Kasumi-1 (cell line): Measurements from ENCODE around the gene FBXO15.

Source experiments
- DNase-seq, 2 experiments: peaks; one replicate each; lab custom pipeline; 2025; lab: John Stamatoyannopoulos, UW

FBXO15 gene

DNA sequence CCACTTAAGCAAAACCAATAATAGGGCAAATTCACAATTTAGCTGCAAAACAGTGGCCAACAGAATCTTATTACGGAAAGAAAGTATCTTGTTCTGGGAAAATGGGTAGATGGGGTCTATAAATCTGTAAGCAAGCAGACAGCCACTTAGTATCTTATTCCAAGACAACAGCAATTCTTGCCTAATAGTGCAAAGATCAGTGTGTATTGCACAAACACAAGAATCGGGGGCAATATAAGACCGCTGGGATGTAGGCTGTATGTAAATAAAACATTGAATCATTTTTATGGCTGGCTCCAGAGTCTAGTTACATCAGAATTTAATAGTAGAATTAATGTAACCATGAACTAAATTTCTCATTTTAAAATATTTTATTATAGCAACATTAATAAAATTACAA is 85.6 kb downstream of the FBXO15 start:
- no peak for DNase-seq

DNA sequence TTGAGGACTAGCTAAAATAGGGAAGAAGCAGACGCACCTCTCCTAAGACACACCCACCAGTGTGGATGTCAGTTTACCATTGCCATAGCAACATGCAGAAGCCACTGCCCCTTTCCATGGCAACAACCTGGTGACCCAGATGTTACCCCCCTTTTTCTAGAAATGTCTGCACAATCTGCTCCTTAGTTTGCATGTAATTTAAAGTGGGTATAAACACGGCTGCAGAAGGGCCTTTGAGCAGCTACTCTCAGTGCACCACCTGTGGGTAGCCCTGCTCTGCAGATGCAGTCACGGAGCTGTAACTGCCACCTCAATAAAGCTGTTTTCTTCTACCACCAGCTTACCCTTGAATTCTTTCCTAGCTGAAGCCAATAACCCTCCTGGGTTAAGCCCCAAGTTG is 87.1 kb downstream of the FBXO15 start:
- no peak for DNase-seq

DNA sequence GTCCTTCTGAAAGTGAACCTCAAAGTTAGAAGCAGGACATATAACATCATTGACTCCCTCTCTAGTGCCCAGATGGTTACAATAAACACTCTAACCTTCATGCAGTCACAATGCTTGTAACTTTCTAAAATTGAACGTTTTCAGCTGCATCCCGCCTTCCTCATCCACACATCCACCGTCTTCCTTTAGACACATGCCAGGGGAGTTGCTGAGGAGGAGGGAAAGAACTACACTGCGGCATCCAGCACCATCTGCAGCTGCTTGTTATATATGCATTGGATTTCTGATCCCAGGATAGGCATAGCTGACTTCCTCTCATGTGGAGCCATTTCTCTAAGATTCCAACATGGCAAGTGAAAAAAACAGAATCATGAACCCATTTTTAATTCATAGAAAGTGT is 96.8 kb downstream of the FBXO15 start:
- DNase-seq, result no peak

DNA sequence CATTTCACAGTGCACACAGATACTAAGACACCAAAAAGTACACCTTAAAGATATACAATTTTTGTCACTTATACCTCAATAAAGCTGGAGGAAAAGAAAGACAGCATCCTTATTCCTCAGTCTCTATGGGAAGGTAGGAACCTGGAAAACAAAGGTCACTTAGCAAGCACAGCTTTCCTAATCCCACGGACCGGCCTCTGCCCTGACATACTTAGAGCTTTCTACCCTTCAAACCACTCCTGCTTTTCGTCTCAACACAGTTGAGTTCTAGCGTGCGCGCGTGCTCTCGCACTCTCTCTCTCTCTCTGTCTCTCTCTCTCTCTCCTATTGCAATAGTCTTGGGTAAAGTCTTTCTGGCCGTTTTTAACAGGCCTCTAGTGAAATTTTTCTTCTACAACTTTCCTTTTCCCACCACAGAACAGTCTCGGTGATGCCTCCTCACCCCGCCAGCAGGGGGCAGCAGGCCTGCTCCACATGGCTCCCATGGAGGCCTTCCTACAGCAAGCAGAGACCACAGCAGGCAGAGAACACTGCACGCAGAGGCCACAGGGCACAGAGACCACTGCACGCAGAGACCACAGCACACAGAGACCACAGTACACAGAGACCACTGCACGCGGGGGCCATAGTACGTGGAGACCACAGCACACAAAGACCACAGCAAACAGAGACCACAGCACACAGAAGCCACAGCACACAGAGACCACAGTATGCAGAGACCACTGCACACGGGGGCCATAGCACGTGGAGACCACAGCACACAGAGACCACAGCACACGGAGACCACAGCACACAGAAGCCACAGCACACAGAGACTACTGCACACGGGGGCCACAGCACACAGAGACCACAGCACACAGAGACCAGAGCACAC is 106.9 kb downstream of the FBXO15 start:
- peak; percentile 47 to 51 for DNase-seq

DNA sequence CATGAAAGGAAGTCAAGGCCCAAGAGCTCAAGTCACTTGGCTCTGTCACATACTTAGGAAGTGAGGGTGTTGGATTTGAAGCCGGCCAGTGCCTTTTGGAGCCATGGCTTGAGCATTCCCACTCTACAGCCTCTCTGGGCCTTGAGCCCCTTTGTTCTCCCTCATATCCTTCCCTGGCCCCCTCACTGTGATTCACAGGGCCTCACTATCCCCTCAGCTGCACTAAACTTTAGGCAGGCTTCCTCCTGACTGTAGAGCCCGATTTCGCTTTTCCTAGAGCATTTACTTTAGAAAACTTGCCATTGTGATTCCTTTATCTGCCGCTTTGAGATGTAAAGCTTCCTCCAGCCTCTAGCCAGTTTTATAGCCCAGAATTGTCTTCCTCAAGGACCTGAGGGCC is 107.6 kb downstream of the FBXO15 start:
- DNase-seq, result no peak

DNA sequence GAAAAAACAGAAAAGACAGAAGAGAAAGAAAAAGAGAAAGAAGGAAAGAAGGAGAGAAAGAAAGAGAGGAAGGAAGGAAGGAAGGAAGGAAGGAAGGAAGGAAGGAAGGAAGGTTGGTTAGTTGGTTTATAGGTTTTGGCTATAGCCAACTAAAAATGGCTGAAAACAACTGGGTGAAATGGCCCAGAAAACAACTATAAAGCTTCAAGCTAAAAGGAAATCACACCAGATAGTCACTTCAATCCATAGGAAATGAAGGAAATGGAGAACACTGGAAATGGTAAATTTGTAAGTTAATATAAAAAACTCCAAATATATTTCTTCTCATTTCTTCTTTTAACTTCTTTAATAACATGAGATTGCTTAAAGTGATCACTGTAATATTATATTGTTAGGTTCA is 118.5 kb downstream of the FBXO15 start:
- no peak for DNase-seq
